ENCODE results near the gene CLOCK.

Gene CLOCK

DNA sequence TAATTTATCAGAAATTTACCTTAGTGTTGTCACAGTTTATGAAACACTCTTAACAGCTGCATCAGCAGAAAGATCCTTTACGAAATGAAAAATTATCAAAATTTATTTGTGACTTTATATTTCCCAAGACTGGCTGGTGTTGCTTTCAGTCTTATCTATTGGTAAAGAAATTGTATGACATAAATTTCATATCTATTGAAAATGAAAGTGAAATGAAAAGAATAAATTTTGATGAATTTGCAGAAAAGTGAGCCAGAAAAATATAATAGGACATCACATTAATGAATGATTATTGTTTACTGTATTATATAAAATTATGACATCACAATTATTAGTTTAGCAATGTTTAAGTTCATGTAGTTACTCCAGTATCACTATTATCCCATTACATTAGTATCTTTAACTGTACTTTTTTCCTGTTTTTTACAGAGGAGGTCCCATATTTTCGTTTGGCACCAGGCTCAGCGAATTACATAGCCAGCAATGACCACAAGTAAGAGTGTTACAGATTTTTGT, 164.2 kb downstream of the CLOCK start:
- FAIRE-seq: no peak
- DNase-seq (ENCODE audit: low spot score): no peak

DNA sequence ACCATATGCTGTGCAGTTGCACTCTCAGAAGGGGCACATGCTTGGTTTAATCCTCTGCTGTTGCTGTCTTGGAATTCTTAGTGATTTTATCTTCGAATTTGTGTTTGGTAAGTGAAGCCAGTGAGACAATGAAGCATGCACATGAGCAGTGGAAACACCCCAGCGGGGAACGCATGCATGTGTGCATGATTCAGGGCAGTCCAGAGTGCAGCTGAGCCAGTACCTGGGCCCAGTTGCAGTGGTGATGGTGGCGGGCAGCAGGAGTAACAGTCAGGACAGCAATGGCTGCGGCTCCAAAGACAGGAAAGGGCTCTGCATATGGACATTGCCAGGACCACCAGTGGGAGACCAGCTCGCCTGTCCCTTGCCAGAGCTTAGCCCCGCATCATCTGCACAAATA, 165.2 kb downstream of the CLOCK start:
- no peak for FAIRE-seq
- no peak for DNase-seq (ENCODE audit: low spot score)

DNA sequence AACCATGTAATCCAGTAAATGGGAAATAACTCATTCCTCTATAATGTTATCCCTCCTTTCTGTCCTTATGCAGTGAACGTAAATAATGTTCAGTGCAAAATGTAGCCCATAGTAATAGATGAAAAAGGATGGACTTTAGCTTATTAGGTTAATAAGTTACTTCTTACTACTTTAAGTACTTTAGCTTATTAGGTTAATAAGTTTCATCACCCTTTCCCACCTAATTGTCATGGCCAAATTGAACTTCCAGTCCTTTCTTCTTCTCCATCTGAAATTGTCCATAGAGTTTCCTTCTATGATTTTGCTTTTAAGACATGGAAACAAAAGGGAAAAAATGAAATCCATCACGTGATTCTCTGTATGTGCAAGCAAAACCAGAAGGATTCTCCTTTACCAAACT, 166.1 kb downstream of the CLOCK start:
- FAIRE-seq (no peak), DNase-seq (ENCODE audit: low spot score) (no peak)

DNA sequence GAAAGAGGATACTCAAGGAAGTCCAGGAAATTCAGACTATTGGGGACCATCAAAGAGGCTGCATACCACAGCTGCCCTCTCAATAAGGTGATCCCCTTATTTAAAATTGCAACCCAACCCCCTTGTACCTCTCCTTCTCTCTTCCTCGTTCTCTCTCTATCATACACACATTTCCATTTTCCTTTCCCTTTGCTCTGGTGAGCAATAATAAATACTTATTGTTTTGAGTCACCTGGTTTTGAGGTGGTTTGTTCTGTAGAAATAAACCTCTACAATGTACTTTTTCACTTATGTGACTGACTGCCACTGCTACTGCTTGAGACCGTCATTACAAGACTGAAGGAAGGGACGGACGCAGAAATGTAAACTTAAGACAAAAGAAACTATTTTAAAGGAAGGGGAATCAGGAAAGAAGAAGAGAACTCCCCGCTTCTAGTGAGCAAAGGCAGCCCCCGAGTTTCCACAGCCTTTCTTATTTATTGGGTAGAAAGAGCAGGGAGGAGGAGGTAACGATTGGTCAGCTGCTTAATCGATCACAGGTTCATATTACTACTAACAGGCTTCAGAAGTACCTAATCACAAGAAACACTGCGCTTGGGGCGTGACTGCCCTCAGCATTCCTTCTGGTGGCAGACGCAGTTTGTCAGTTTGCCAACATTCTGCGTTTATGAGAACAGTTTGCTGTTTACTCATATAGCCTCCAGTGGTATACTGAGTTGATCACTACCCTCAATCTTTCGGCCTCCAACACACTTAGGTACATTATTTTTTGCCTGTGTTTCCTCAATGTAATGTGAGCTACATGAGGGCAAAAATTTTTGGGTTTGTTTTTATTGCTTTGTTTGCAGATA, 167.9 kb downstream of the CLOCK start:
- DNase-seq (ENCODE audit: low spot score): no peak
- no peak for FAIRE-seq

Data from RCC 7860 (cell line).